Fibroblast of skin of left quadriceps (primary cell): ENCODE results near the gene RGS9.
A peak's percentile ranks its signal among the peaks of the same experiment; 100 is the strongest.

ENCODE experiments used
- DNase-seq, 2 experiments: peaks; one replicate each; pipeline ENCODE4 v3.0.0-alpha.2; 2013; ENCODE audit warnings: low read depth in 2 of 2

RGS9 gene

DNA sequence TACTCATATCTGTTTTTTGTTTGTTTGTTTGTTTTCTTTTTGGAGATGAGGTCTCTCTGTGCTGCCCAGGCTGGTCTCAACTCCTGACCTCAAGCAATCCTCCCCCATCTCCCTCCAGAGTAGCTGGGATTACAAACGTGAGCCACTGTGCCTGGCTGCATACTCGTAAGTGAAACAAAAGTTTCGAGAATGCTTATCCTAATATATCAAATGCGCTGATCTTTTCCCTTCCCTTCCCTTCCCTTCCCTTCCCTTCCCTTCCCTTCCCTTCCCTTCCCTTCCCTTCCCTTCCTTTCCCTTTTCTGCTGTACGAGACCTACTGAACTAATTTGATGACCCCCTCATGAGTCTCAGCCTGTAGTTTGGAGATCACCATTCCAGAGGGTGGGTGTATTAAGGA lies 122.1 kb downstream of the RGS9 start:
- DNase-seq: no peak

DNA sequence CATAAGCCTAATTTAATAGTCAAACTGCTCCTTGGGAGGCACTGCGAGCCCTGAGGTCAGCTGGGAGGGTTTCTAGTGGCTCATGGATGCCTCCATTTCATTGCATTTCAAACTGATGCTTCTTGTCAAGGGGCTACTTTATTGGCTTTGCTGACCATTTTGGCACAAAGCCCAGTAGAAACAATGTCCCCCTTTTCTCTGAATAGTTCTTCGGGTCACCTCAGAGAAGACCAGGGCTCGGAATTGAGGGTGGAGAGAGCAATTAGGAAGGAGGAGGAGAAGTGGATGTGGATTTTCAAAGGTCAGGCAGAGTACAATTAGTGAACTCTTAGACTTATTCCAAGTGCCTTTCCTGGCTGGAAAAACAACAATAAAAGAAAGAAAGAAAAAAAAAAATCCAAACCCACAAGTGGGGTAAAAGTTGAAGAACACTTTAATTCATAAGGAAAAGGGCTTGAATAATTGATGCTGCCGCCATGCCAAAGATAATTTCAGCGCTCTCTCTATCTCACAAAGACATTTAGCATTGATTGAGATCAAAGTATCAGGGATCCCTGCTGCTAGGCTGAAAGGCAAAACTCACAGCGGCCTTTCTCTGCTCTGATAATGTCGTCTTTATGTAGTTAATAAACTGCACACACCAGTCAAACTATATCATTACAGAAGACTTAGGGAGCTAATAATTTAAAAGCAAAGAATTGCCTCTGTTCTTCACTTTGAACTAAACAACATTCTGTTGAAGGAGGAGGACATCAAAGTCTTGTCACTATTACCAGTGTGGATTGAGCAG lies 122.7 kb downstream of the RGS9 start:
- DNase-seq: no peak

DNA sequence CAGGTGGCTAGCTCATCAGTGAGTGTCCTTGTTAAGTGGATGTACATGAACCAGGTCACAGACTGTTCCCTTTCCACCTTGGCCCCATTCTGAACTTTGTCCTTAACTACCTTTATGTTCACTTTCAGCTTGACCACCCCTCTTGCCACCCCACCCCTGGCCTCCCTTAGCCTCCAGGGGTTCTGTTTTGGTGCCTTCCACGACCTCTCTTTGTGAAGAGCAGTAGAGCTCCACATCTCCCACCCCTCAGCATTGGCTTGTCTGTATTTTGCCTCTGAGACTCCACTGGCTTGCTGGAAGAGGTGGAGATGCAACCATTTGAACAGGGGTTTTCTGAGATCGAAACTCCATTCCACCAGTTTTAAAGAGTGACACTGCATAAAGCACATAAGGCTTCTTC lies 123.5 kb downstream of the RGS9 start:
- DNase-seq: no peak

DNA sequence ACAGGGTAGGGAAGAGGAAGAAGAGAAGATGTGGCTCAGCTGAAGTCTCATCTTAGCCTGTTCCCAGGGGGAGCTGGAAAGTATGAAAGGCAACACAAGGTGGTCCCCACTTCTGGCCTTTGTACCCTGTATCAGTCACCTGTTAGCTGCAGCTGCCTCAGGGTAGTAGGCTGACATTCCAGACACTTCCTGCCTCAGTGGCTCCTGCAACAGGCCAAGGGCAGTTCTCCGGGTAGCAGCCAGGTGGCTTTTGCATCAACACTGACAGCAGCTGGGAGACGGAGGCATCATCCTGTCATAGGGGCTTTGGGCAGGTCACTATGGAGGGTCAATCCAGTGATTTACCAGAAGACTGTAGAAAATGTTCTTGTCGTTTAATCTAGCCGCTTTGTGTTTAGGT lies 124.0 kb downstream of the RGS9 start:
- DNase-seq: no peak

DNA sequence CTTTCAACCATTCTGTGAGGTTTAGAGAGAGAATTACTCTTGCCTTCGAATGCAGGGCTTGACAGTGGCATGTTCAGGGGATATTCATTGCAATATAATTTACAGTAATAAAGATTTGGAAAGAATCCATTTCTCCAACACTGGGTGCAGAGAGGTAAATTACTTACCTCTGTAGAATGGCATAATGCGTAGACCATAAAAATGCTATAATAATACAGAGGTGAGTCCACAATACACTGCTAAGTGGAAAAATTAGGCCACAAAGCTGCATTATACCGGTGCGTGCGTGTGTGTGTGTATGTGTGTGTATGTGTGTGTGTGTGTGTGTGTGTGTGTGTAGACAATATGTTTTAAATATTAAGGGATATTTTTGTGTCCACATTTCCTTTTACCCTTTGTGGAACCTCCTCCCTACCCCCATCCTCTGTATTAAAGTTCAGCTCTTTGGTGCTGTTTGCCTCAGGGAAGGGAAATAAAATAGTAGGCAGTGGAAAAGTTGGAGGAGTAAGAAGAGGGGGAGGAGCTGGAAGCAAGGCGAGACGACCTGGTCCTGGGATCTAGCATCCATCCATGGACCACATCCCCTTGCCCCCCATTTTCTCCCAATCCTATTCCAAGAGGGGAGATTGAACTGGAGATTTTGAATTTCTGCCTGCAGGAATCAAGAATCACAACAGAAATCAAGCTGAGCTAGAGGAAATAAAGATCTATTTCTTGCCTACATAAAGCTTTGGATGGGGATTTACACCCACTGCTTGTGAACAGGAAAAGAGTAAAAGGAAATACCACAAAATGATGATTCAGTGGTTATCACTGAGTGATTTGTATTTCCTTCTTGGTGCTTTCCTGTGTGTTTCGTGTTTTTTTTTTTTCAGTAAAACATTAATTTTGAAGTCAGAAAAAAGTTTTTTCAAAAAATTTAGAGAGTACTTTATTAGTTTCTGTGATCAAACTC lies 124.8 kb downstream of the RGS9 start:
- DNase-seq: peak; percentile 35 to 44

DNA sequence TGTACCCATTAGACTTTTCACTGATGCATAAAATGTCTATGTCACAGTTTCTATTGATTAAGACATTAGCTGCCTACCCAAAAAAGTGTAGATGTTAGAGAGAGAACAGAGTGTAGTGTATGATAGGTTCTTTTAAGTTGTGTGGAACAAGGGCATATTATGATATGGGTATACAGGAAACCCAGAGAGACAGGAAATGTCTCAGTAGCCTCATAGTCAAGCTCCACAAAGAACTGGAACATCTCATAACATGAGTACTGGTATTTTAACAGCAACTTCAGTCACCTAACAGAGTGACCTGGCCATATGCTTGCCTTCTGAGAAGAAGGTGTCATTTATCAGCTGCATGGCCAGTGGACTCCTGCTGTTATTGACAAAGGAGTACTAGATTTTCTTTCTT lies 128.1 kb downstream of the RGS9 start:
- DNase-seq: no peak

DNA sequence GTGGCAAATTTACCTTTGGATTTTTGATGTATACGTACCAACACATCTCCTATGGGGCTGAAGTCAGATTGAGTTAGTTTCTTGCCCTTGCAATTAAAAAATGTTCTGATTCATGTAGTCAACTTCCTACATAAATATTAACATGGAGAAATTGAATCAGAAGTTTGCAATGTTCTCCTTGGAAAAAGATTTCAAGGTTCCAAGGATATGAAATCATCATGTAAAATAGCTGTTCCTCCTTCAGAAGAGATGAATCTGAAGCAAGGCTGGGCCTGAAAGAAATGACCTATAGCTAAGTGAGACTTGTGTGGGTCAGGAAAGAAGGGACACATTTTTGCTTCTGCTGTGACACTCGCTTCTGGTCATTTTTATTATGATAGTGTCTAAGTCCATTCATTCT lies 131.7 kb downstream of the RGS9 start:
- peak in 1 of 2 experiments; percentile 10 for DNase-seq

DNA sequence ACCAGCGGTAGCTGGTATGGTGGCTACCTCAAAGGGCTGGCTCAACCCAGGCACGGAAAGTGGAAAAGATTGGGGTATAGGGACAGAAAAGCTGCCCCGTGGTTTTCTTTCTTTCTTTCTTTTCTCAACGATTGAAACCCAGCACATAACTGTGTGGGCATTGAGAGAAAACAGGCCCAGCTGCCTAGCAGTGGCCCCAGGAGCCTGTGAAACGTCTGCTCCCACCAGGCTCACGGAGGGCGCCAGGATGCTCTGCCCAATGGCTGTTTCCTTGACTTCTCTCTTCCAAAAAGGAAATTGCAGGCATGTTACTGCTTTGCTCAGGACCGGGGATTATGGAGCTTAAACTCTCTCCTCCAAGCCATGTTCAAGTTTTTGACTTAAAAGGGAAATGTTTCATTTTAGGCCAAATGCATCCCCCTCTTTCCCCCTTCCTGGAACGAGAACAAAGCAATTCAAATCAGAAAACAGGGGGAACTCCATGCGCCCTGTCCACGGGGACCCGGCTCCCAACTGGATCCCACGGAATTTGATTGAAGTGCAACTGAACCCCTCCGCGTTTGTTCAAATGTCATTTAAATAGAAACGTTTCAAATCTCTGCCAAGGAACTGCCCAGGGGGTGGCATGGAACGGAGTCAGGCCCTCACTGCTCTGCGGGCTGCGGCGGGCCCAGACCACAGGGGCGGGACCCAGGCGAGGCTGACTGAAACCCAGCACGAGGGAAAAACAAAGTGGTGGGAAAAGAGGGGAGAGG lies 133.5 kb downstream of the RGS9 start:
- DNase-seq: no peak

DNA sequence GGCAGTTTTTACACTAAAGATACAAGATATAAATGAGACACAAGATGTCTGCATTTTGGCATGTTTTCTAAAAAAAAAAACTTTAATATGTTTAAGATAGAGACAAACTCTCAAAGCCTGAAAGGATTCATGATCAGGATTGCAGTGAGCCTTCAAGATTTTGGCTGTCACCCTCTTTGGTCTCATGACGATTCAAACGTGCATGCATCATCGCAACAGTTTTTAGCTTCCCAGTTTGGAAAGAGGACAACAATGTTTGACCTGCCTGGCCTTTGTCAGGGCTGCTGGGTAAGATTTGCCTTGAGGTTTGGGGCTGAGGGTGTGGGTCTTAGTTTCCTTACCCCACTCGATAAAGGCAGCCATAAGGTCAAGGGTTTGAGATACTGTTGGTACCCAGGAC lies 134.1 kb downstream of the RGS9 start:
- DNase-seq: no peak
